ENCODE results near the gene TNNC1. TPM values are rescaled to one million over a fixed set of nuclear protein-coding genes. Genes with fewer than 3 reads are reported as not detected.

The TNNC1 gene
- total RNA-seq, 1 donor from 2014 or later = 0.74 TPM

DNA sequence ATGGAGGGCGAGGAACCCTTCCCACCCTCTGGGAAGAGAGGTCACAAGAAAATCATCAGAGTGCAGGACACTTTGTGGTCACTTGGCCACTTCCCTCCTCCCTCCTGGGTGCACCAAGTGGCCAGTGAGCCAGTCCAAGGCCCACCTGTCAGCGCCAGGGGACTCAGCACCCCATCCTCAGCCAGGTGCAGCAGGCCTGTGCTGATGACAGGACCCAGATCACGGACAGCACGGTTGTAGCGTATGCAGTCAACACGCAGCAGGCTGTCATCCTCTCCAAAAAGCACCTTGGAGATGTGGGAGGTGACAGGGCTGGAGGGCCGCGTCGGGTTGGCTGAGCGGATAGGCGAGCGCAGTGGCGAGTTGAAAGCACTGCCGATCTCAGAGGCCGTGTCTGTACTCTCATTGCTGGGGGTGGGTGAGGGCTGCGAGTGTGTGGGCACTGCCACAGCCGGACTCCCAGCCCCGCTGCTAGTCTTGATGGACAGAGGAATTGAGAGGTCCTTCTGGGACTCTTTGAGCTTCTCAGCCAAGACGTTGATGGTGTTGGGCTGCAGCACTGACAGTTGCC is 50.5 kb downstream of the TNNC1 start:
- intact Hi-C loops (cut with micrococcal nuclease) = no loop called here

DNA sequence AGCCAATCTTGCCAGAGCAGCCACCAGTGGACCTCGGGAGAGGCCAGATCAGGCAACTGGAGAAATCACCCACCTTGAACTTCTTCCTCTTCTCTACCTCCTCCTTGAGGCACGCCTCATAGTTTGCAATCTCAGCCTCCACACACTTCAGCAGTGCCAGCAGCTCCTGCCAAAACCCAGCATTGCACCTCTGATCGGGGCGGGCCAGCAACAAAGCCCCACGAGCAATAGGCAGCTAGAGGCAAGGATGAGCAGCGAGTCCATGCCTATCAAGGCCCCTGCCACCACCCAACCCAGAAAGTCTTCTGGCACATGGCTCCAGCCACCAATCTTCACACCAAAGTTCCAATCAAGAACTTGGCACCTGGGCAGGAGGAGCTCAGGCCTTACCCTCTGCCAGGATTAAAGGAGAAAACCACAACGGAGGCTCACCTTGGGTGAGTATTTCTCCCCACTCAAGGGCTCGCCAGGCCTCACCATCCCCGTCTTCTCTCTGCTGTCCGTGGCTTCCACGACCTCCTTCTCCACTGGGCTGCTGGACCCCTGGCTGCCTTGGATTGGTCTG is 51.1 kb downstream of the TNNC1 start:
- intact Hi-C loops (cut with micrococcal nuclease) = no loop called here

DNA sequence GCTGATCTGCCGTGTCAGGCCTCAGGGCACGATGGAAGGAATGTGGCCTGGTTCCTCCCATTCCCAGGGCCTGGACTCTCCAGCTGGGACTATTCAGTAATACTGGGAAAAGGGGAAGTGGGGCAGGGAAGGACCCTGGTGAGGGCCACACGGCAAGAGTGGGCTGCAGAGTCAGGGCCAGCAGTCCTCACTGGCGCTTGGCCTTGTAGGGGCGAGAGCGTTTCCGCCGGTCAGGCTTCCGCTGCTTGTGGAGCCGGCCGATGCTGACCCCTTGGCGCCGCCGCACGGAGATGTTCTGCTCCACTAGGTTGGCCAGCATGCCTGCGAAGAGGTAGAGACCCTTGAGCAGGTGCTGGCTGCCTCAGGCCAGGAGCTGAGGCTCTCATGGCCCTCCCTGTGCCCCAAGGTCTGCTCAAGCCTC is 51.7 kb downstream of the TNNC1 start:
- intact Hi-C loops (cut with micrococcal nuclease) = no loop called here

DNA sequence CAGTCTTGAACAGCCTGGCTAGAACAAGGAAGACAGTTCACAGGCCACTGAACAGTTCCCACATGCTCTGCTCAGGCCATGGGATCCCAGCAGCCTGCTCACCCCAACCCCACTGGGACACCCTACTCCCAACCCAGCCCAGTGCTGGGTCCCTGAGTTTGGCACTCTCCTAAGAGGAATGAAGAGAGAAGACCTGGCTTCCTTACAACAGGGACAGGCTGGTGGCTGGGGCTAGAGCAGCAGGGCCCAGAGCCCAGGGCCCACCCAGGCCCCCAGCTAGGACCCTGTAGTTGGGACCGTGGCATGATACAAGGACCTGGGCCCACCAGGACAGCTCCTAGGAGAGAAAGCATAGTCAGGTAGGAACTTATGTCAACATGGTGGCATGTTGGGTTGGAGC is 52.3 kb downstream of the TNNC1 start:
- intact Hi-C loops (cut with micrococcal nuclease) = no loop called here

Other genes starting within 250 kb of the TNNC1 start
- gene TLR9, start 228.4 kb downstream of the TNNC1 start, total RNA-seq = 0.34 and 0.49 TPM in 2 replicates
- 117 and 132 TPM in 2 replicates for gene TWF2, start 214.9 kb downstream of the TNNC1 start, total RNA-seq
- 82.2 and 84.9 TPM in 2 replicates for gene PPM1M, start 208.3 kb downstream of the TNNC1 start, total RNA-seq
- 127 and 130 TPM in 2 replicates for gene WDR82, start 175.4 kb downstream of the TNNC1 start, total RNA-seq
- gene GLYCTK, start 166.2 kb downstream of the TNNC1 start, total RNA-seq = 20.8 and 23.1 TPM in 2 replicates
- 27.1 and 30.1 TPM in 2 replicates for gene DNAH1, start 137.7 kb downstream of the TNNC1 start, total RNA-seq
- gene BAP1, start 44.0 kb downstream of the TNNC1 start, total RNA-seq = 93.4 and 98.6 TPM in 2 replicates
- 6.8 and 9.9 TPM in 2 replicates for gene PHF7, start 43.4 kb downstream of the TNNC1 start, total RNA-seq
- not detected in 2 replicates for gene SEMA3G, start 8.9 kb downstream of the TNNC1 start, total RNA-seq
- 81.1 and 84.9 TPM in 2 replicates for gene NISCH, start 1.6 kb upstream of the TNNC1 start, total RNA-seq
- gene STAB1, start 41.3 kb upstream of the TNNC1 start, total RNA-seq = 0.12 and 1.0 TPM in 2 replicates
- 14.3 and 21.6 TPM in 2 replicates for gene NT5DC2, start 79.8 kb upstream of the TNNC1 start, total RNA-seq
- 5.0 and 5.1 TPM in 2 replicates for gene UQCC5, start 82.6 kb upstream of the TNNC1 start, total RNA-seq
- gene PBRM1, start 231.9 kb upstream of the TNNC1 start, total RNA-seq = 88.6 and 91.7 TPM in 2 replicates
- 105 and 113 TPM in 2 replicates for gene GNL3, start 232.0 kb upstream of the TNNC1 start, total RNA-seq

All from T-helper 1 cell treated with Interleukin-12 subunit alpha and Interleukin-12 subunit beta and Interleukin-4 antibody, amounts not matched to agents 30 ng/mL and 1 ng/mL, for 36 hours (primary cell).